HG03139 (cell line): ENCODE results near the gene ADORA2B.

ENCODE experiments used
- ATAC-seq: cut with Tn5 transposase; IDR thresholded peaks from one replicate; pipeline ENCODE4 v1.9.1; 2021; ENCODE audit not compliant: unreplicated experiment

The ADORA2B gene

DNA sequence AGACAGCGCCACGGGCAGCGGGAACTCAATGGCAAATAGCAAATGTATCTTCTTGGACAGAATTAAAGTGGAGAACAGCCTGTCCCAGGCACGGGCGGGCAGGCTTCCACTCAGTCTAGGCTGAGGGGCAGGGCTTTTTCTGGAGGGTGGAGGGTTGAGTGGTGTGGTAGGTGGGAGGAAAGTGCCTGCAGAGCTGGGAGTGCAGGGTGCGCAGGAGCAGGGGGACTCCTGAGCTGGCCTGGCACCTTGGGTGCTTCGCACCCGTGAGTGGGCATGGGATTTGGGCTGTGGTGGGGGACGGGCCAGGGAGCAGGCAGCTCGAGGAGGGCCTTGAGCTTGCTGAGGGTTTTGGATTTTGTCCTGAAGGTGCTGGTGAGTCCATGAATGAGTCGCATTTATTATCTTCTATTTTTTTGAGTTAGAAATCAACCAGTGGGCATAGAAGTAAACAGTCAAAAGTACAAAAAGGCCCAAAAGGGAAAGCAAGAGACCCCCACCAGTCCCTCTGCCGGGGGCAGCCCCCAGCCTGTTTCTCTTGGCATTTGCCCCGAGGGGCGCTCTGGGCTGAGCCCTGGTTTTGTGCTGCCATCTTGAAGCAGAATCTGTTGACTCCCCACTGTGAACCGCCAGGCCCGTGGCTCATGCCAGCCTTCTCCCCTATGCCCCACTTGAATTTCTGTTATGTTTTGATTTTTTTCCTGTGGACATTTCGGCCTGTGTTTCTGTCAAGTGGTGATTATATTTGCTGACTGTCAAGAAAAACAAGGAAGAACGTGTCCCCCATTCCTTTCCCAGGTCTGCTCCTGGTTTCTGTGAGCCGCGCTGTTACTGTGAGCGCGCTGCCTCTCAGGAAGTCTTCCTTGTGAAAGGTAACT, 8.2 kb downstream of the ADORA2B start:
- ATAC-seq: no peak

DNA sequence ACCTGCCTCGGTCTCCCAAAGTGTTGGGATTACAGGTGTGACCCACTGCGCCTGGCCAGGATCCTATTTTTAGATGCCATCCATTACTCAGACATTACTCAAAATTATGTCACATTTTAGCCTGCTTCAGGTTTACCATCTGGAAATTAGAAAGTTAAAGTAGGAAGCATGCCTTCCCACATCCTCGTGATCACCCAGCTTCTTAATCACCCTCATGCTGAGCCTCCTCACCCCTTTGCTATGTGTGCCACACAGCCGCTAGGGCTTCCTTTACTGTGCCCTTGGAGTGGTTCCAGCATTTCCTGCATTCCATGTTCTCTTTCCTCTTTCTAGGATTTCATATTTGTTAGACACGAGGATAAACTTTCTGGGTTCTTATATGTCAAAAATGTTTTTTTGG, 9.3 kb downstream of the ADORA2B start:
- ATAC-seq: no peak

DNA sequence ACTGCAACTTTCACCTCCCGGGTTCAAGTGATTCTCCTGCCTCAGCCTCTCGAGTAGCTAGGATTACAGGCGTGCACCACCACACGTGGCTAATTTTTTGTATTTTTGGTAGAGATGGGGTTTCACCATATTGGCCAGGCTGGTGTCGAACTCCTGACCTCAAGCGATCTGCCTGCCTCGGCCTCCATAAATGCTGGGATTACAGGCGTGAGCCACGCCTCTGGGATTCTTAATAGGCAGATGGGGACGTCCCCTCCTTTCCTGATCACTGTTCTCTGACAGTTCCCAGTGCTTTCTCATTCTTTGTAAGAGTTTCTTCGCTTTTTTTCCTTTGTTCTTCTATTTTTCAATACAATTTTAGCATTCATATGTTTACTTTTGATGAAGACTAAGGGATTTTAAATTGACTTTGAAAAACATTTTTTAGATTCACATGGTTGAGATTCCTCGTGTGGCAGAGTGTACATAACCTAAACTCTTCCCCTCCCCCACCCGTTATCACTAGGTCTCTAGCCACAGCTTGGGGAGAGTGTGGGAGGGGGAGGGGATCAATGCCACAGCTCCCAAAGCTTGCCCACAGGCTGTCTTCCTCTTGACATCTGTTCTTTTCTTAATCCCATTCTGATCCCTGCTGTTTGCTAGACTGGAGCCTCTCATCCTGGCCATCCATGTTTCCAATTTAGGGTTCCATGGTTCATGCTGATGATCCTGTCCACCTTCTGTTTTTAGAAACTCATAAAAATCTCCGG, 11.0 kb downstream of the ADORA2B start:
- no peak for ATAC-seq

DNA sequence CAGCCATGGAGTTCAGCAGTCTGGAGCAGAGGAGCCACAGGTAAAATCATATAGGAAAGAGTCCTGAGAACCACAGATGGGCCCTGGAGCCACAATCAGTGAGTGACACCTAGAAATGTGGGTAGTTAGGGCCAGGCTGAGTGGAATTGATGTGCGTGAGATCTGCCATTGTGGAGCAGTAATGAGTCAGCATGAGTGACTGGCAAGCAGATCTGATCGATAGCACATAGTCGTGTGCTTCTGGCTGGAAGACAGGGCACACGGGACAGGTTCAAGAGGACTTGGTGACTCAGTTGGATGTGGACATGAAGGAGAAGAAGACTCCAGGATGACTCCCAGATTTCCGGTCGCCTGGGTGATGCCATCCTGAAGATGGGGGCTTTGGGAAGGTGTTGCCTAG, 12.3 kb downstream of the ADORA2B start:
- no peak for ATAC-seq

DNA sequence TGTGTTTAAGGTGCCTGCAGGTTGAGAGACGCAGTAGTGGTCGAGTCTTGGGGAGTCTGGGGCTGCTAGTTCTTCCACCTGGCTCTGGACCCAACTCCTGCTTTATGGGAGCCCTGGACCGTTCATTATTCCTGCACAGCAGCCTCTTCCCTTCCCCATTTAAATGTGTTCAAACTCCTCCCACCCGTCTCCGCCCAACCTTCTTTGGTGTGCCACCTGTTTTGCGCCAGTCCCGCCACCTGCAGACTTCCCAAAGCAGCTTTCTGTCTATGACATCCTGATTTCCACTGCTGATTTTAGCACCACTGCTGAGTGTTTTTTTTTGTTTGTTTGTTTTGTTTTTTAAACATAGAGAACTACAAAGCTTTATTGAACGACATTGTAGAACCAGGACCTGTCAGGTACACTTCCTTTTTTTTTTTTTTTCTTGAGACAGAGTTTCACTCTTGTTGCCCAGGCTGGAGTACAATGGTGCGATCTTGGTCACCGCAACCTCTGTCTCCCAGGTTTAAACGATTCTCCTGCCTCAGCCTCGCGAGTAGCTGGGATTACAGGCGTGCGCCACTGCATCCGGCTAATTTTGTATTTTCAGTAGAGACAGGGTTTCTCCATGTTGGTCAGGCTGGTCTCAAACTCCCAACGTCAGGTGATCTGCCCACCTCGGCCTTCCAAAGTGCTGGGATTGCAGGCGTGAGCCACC, 12.8 kb downstream of the ADORA2B start:
- no peak for ATAC-seq

DNA sequence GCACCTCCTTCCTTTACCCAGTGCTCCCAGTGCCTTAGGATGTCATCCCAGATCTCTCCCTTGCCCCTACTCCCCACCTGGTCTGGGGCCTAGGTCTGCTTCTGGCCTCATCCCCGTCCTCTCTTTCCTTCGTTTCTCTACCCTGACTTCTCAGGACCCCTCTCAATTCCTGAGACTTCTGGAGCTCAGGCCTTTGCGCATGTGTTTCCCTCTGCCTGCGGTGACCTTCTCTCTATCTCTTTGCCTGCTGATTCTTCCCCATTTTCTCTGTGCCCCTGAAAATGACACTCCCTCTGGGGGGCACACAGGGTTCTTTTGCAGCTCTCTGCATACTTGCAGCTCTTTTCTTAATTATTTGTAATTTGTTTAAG, 13.5 kb downstream of the ADORA2B start:
- ATAC-seq: no peak

DNA sequence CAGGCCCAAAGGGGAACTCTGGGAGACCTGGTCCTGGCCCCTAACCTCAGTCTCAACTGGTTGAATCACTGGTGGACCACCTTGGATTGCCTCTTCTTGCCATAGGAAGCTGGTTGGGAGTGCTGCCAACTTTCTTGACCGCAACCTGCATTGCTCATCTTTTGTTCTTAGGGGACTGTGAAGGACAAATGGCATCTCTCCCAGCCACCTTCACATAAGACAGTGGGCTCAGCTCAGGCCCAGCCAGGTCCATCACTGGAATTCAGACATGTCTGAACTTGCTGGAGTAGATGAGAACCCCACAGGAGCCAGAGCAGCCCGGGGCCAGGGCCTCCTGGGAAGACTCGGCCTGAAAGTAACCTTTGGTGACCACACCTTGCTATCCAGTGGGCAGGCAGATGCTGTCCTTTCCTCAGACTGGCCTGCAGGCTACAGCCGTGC, 18.8 kb downstream of the ADORA2B start:
- ATAC-seq: no peak

DNA sequence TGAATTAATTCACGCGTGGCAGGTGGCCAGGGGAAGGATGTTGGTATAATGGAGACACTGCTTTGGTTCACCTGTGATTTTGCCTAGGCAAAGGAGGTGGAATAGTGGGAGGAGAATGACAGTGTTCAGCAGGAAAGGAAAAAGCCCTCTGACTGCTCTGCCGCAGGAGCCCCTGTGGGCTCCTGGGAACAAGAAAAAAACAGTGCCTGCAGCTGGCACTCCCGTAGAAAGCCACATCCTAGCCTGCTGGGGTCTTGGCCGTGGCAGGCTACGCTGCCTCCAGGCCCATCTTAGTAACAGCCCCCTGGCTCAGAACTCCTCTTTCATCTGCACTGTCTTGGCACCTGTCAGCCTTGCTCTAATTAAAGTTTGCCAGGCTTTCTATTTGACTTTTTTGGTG, 20.6 kb downstream of the ADORA2B start:
- no peak for ATAC-seq

DNA sequence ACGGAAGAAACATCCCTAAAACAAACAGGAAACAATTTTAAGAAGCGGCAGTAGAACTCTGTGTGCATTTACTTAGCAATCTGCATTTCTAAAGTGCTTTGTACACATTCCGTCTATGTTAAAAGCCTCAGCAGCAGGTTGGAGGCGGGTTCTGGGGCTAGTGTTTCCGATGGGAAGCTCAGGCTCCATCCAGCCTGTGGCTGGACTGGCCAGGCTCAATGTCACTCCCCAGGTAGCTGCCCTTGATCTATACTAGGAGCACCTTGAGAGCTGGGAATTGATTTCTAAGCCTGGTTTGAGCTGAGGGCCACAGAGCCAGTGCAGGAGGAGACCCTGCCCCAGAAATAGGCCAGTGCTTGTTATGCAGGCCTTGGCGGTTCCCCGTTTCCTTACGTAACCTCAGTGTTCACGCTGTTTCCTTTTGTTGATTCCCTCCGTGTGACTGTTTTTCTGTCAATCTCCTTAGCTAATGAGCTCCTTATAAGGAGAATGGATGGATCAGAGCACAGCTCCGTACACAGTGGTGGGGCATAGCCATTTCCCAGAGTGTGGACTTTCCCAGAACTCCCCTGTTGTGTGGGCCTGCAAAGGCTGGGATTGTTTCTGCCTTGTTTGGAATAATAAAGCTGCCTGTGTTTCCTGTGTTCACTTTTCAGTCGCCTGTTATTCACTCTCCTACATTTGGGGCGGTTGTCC, 21.4 kb downstream of the ADORA2B start:
- no peak for ATAC-seq

DNA sequence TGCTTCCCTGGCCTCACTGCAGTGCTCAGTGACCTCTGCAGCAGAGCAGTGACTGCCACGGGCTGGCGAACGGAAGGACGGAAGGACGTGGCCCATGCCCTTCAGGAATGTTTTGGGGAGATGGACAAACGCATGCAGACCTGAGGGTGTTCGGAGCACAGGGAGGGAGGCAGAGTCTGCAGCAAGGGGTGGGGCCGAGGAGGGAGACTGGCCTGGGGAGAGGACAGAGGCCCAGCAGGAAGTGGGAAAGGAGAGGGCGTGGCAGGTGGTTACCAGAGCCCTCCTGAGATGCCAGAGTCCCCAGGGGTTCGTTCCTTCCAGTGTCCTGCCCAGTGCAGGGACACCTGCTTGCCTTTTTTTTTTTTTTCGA, 21.9 kb downstream of the ADORA2B start:
- no peak for ATAC-seq

DNA sequence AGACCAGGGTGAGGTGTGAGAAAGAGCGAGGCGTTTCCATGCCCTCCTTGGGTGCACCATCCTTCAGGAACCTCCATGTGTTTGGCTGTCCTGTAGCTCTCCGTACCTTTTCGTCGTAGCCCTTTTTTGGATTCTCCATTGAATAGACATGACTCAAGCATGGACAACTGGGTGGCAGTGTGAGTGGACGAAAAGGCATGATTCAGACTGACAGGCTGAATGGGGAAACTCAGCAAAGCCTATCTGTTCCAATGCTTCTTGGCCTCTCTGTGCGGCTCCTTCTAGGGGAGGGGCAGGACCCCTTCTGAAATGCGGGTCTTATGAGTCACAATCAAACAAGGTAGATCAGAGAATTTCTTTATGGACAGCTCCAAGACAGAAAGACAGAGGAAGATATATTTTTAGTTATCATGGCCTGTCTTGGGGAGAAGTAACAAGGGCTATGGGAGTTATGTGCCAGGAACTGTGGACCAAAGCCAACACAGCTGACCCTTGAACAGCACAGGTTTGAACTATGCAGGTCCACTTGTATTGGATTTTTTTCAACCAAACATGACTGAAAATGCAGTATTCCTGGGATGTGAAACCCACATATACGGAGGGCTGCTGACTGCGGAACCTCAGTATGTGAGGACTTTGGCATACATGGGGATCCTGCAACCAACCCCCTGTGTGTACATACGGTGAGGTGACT, 22.9 kb downstream of the ADORA2B start:
- no peak for ATAC-seq

DNA sequence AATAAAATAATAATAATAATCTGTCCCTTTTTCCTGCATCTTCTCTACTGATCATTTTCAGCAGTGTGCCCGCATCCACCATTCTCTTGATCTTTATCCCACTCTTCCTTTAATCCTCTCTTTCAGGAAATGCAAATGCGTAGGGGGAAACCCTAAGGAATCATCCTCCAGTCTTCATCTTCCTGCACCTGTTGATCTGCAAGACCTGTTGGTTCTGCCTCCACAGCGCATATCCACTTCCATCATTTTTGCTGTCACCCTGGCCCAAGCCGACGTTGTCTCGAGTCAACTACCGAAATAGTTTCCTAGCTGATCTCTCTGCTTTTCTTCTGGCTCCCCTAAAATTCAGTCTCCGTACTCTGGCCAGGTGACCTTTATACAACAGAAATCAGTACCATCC, 24.5 kb downstream of the ADORA2B start:
- no peak for ATAC-seq

DNA sequence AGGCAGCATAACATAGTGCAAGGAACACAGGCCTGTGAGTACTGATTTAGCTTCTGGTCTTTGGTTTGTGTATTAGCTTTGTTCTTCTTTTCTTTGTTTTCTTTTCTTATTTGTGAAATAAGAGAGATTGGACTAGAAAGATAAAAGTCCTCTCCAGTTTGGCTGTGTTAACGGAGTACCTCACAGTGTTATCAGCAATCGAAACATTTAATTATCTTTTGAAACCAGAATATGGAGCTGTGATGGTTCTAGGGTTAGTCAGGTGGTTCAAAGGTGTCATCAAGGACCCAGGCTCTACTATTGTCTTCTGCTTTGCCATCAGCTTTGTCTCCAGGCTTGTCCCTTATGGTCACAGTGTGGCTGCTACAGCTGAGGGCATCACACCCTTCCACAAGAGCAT, 25.6 kb downstream of the ADORA2B start:
- ATAC-seq: no peak

DNA sequence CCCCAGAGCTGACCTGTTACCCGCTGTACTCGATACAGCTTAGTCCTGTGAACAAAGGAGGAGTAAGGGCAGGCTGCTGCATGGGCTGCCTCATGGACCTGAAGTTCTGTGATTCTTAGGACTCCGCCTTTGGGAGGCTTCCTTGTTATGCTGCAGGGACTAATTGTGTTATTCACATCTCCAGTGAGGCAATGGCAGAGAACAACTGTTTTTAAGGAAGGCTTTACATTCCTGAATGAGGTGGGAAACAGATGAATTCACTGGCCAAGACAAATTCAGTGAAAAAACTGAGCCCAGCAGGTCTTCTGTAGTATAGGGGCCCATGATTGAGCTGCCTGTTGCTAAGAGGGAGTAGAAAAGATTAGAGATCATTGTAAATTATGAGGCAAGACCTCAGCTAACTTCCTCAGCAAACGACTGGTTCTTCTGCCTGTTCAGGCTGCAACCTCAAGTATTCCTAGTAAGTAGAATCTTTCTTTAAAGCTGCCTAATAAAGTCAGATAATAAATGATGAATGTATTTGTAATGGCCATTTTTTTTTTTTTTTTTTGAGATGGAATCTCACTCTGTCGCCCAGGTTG, 26.3 kb downstream of the ADORA2B start:
- no peak for ATAC-seq

DNA sequence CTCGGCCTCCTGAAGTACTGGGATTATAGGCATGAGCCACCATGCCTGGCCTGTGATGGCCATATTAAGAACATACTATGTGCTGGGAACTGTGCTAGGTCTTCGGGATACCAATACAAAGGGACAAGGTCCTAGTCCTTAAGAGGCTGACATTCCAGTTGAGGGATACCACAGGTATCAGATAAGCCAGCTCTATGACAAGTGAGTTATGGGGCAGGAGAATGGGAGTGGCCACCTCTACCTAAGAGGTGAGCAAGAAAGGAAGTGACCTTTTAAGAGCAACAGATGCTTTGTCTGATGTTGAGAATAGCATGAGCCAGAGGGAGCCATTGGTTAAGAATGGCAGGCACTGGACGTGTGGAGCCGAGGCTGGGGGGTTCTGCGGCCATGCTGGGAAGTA, 27.0 kb downstream of the ADORA2B start:
- no peak for ATAC-seq

DNA sequence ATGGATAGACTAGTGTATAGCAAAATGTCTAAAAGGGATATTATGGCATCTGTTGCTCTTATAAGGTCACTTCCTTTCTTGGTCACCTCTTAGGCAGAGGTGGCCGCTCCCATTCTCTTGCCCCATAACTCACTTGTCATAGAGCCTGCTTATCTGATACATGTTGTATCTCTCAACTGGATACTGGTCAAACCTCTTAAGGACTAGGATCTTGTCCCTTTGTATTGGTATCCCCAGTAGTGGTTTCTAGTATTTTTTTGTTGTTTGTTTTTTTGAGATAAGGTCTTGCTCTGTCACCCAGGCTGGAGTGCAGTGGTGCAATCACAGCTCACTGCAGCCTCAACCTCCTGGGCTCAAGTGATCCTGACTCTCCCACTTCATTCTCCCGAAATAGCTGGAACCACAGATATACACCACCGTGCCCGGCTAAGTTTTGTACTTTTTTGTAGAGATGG, 27.6 kb downstream of the ADORA2B start:
- no peak for ATAC-seq

DNA sequence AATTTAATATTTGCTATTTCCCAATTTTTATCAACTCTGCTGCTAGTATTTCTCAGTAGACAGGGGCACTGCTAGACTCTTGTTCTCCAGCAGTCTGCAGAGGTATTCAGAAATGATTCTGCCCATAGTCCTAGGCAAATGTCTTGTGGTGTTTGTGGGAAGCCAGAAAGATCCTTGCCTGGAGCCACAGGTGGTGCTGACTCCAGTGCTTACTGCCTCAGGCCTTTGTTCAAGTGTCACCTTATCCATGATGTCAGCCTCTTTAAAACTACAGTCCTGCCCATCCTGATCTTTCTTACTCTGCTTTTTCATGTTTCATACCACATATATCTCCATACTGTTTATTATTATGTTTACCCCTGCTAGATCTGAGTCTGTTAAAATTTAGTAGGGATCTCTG, 28.1 kb downstream of the ADORA2B start:
- no peak for ATAC-seq

DNA sequence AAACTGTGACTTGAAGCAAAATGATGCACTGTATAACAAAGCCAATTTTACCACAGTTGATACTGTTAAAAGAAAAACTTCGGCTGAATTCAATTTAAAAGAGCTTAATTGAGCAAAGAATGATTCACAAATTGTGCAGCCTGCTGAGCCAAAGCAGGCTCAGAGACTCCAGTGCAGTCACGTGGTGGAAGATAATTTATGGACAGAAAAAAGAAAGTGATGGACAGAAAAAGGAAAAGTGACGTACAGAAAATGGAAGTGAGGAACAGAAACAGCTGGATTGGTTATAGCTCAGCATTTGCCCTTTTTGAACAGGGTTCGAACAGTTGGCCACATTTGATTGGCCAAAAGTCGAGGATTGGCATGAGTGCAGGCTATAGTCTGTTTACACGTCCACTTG, 28.9 kb downstream of the ADORA2B start:
- no peak for ATAC-seq

DNA sequence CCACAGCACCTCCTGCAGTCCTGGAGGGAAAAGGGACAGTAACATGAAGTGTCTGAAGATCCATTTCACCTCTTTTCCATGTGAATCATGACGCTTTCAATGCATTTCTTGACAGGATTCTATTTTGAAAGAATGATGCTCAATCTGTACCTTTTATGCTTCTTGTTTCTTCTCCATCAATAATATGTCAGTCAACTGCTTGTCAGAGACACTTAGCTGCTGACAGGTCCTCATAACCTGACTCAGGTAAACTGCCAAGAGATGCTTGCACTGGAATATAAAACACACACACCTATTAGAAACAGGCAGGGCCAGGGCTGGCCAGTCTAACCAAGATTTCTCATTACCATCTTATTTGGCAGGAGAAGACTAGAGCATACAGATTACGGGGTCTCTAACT, 33.0 kb downstream of the ADORA2B start:
- ATAC-seq: no peak

DNA sequence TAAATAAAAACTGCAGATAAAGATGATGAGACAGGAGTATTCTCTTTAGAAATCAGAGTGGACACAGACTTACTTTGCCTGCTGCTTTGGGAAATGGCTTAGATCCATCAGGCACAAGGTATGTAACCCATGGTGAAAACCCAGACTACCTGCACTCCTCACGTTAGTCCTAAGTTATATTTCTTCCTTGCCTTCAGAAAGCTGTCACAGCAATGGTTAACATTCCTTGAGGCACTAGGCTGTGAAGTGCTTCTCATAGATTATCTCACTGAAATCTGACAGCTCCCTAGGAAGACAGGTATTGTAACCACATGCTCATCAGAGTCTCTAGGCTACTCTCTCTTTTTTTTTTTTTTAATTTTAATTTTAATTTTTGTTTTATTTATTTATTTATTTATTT, 33.7 kb downstream of the ADORA2B start:
- no peak for ATAC-seq
